HG02798 (cell line): Measurements from ENCODE around the gene PKIG.
"Not testable (repeated sequence)": the region's sequence is repeated elsewhere in the genome, so short reads cannot be mapped to it uniquely, and the experiment has no call there.

Source experiments
- ATAC-seq: cut with Tn5 transposase; IDR thresholded peaks from one replicate; pipeline ENCODE4 v1.9.1; 2021; ENCODE audit warnings: mild to moderate bottlenecking; ENCODE audit not compliant: unreplicated experiment, poor library complexity

PKIG gene

DNA sequence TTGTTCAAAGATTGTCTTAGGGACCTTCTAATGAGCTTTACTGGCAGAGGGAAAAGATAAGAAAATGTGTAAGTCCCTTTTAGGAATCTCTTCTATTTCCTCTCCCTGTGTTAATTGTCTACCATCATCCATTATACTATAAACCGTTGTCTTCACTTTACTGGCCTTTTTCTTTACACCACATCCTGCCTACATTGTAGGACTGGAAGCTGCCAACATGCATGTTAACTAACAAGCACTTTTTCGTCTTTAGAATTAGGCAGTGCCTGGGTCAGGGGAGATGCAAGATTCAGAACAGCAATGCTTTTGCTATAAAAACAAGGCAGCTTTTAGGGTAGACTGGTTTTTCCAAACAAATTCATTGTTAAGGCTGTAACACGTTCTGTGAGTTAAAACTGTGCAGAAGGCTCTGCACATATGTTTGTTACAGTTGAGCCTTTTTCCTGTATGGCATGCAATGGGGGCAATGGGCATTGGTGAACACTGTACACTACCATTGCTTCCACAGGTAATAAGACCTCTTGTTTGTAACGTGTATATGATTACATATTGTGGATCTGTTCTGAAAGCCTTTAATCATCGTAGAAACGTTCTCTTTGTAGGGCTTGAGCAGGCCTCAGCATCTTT lies 10.9 kb upstream of the PKIG start:
- ATAC-seq = no peak

DNA sequence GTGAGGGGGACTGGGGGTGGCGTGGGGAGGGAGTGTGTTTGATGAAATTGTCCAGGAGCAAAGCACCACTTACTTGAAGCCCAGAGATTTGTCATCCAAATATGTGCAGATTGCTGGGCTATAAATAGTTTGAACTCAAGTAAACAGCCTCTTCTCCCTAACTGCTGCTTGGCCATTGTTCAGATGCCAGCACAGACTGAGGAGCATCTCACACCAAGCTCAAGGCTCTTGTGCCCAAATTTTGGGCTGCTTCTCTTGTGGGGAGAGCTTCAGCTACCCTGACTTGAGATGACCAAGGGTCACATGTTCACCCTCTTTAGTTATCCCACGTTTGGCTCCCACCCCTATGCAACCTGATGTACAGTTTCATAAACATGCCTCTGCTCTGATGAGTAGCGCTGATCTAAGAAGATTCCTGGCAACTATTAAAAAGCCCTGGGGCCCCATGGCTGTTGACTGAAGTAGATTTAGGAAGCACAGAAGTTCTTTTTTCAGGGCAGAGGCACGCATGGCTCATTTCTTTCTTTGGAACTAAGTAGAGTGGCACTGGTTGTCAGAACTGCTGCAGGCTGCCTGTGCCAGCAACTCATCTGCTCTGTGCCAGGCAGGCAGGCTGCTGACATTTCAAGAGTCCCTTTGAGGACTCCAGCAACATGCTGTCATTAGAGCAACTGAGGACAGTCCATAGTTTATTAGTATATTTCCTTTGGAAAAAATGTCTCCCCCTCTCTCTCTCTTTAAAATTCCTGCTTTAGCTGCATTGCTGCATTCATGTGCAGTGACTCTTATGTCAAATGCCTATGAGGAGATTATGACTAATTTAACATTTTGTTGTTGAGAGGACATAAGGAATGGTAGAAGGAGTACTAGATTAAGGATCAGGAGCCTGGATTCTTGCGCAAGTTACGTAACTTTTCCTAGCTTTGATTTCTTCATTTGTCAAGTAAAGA lies 9.6 kb upstream of the PKIG start:
- ATAC-seq = no peak

DNA sequence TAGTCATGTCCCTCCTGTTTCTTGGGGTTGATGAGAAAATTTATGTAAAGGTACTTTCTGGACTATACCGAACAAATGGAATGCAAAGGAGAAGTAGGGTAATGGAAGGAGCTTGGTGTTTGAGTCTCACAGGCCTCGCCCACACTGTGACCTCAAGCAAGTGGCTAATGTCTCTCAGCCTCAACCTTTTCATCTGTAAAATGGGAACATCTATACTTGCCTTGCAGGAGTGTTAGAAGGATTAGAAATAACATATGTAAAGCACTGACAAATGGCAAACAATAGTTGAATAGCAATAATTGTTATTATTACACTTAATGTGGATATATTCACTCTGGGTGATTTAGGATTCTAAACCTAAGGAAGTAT lies 8.9 kb upstream of the PKIG start:
- ATAC-seq = no peak

DNA sequence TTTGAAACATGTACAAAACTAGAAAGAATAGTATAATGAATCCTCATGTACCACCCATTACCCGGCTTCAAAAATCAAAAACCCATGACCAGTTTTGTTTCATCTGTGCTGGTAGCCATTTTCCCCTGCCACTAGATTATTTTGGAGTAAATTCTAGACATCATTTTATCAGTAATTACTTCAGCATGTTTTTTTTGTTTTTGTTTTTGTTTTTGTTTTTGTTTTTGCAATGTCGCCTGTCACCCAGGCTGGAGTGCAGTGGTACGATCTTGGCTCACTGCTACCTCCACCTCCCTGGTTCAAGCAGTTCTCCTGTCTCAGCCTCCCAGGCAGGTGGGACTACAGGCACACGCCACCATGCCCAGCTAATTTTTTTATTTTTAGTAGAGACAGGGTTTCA lies 8.0 kb upstream of the PKIG start:
- ATAC-seq = no peak

- ATAC-seq = no peak
Measured at GRCh38 chr20:44576297-44576696, 6.1 kb upstream of the PKIG start.

GRCh38 chr20:44579313-44580081 lies 2.9 kb upstream of the PKIG start:
- ATAC-seq = no peak

DNA sequence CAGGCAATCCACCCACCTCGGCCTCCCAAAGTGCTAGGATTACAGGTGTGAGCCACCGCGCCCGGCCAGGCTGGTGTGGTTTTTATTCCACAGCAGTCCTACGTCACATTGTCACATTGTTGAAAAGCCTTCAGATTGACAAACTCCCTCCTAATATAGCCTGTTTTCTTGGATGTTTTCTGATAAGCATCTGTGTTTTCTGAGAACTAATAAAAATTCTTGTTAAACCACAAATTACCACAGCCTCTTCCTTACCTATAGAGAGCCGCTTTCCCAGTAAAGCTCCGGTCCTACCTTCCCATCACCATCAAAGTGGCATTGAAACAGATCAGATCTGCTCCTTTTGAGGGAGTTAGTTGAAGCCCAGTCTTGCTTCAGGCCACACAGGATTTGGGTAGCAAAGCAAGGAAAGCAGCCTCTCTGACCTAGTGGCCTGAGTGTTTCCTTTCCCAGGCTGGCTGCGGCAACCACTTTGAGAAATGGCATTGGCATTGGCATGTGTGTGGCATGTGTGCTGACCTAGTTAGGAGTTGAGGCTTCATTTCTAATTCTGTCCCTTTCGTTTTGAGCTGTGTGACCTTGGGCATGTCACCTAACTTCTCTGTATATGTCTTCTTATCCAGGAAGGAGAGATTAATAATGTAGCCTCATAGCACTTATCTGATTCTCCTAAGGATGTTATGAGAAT lies 1.7 kb upstream of the PKIG start:
- ATAC-seq = no peak

DNA sequence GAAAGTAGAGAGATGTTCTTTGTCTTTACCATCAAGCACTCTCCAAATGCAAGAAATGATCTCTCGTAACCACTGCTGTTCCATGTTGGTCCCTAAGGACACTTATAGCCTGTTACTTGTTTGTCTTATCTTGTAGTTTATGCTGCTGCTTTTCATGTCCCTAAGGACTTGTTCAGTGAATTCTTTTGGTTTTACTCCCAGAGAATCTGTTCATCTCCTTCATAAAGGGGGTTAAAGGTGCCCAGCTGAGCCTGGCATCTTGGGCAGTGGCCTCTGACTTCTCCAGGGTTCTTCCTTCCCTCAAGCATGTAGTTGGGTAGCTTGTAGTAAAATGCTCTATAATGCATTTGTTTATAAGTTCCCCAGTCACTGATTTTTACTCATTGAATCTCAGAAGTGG lies 864 bp upstream of the PKIG start:
- ATAC-seq = no peak

DNA sequence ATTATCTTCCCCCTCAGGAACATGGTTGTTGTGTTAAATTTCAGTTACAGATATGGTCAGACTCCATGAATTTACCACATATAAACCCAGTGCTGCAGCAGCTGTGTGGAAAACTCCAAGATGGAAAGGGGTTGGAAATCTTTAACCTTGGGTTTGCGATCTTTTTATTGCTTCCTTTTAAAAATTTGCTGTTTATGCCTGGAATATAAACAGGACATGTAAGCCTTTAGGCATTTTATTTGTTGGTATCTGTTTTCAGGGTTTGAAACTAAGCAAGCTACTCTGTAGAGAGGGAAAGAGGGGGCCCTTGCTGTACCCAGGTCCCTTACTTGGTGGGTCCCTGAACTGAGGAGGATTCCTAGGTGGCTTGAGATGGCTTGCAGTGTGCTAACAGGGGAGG lies 778 bp downstream of the PKIG start:
- no peak for ATAC-seq

- no peak for ATAC-seq
Measured at GRCh38 chr20:44584162-44584561, 1.8 kb downstream of the PKIG start.

- ATAC-seq = no peak
Measured at GRCh38 chr20:44585057-44585963, 2.9 kb downstream of the PKIG start.

GRCh38 chr20:44586289-44586911 lies 4.0 kb downstream of the PKIG start:
- peak; percentile 62 for ATAC-seq

- no peak for ATAC-seq
Measured at GRCh38 chr20:44587035-44587980, 4.9 kb downstream of the PKIG start.

GRCh38 chr20:44588321-44588720 lies 5.9 kb downstream of the PKIG start:
- ATAC-seq = not testable (repeated sequence)

GRCh38 chr20:44589537-44589936 lies 7.2 kb downstream of the PKIG start:
- ATAC-seq = no peak

DNA sequence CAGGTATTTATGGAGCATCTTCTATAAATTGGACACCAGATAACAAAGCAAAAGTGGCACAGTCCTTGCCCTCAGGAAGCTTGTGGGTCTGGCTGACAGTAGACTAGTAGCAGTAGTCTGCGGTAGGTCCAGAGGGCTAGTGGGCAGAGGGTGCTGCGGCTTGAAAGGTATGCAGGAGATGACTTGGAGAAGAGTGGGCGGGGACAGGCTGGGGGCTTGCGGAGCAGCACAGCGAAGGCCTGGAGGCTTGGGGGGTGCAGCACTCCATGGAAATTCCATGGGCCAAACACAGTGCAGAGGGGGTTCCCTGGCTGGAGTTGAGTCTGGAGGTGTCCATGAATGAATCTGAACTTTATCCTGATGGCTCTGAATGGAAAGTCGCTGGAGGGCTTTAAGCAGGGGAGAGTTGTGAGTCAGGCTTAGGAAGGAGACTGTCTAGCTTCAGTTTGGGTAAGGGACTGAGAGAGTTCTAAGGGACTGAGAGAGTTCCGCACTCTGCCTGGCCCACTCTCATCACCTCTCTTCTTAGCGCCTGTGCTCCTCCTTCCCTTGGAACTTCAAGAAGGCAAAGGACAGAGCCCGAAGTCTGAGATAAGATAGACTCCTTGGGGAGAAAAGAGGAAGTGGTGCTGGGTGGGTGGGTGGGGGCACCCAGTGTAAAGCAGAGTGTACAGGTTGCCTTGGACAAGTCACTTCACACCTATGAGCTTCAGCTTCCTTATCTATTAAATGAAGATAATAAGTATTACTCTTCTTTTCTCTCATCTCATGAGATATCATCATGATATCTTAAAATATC lies 8.8 kb downstream of the PKIG start:
- ATAC-seq = no peak

GRCh38 chr20:44592366-44592765 lies 10.0 kb downstream of the PKIG start:
- no peak for ATAC-seq
